GM21367 (cell line): ENCODE results near the gene GPC5.
"Not testable (repeated sequence)": the region's sequence is repeated elsewhere in the genome, so short reads cannot be mapped to it uniquely, and the experiment has no call there.

Experiments used
- ATAC-seq: cut with Tn5 transposase; IDR thresholded peaks from one replicate; pipeline ENCODE4 v1.9.1; 2021; ENCODE audit not compliant: unreplicated experiment

The GPC5 gene

GRCh38 chr13:91762957-91763356 lies 364.5 kb downstream of the GPC5 start:
- no peak for ATAC-seq

GRCh38 chr13:91764527-91764926 lies 366.1 kb downstream of the GPC5 start:
- ATAC-seq = no peak

DNA sequence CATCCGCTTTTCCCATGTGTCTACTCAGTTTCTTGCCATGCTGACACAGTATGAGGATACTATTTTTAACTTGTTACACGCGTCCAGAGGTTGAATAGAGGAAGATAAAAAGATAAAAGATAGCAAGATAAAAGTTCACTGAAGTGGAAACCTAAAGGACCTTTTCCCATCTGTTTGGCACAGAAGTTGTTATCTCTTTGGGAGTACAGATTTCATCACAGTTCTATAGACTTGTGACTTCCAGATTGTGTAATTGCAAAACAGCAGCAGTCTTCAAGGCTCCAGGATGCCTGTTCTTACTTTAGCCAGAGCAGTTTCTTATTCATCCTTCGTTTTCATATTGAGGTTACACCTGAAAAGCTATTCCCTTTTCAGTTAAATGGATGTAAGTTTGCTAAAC lies 369.2 kb downstream of the GPC5 start:
- no peak for ATAC-seq

DNA sequence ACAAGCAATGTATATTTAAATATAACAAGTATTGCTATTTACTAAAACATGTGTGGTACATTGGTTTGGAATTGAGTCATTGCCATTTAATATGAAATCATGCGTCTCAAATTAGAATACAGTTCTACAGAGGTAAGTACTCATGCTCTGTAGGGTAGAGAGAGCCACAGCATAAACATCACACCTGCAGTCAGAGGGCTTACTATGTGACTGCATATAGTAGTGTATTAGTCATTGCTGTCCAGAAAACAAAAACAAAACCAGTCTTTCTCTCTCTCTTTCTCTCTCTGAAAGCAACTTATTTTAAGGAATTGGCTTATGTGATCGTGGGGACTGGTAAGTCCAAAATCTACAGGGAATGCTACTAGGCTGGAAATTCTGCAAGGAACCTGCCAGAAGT lies 370.3 kb downstream of the GPC5 start:
- ATAC-seq = no peak

DNA sequence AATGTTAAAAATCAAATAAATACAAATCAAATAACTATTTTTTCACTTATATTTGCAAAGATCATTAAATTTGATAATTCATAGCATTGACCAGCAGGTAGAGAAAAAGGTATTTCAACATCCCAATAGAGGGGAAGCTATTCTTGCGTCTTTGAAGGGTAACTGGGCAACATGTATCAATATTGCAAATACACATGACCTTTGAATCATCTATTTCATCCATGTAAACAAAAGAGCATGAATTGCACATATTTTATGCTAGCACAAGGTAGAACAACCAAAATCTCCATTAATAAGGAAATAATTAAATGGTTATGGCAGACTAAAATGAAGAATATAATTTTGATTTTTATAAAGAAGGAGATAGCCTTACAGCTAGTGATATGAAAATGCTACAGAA lies 372.8 kb downstream of the GPC5 start:
- no peak for ATAC-seq

DNA sequence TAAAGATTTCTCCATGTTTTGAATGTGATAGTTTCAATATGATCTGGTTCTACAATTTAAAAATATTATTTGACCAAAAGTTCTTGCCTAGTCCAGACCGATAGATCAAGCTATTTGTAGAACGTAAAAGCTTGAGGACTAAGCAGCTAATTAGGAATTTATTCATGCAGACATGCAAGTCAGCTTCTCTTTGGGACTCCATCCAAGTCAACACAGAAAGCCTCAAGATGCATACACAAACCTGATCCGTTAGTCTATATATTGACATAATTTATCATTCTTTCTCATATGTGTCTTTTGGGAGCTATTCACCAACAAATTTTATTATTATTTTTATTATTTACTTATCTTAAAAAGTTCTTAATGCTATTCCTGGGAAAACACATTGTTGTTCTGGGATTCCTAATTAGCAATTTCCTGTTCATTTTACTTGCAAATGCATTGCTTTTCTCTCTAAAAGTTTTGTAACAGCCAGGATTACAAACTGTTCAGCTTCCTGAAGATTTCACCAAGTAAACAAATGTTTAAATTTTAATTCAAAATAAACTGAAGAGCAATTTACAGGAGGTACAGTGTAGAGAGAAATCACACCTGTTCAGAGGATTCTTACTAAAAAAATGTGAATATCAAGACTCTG lies 375.3 kb downstream of the GPC5 start:
- no peak for ATAC-seq

- no peak for ATAC-seq
Observed at GRCh38 chr13:91774397-91774796, 376.0 kb downstream of the GPC5 start.

- ATAC-seq = no peak
Observed at GRCh38 chr13:91776611-91777193, 378.3 kb downstream of the GPC5 start.

- no peak for ATAC-seq
Observed at GRCh38 chr13:91778123-91778522, 379.7 kb downstream of the GPC5 start.

GRCh38 chr13:91781982-91782691 lies 383.7 kb downstream of the GPC5 start:
- not testable (repeated sequence) for ATAC-seq

DNA sequence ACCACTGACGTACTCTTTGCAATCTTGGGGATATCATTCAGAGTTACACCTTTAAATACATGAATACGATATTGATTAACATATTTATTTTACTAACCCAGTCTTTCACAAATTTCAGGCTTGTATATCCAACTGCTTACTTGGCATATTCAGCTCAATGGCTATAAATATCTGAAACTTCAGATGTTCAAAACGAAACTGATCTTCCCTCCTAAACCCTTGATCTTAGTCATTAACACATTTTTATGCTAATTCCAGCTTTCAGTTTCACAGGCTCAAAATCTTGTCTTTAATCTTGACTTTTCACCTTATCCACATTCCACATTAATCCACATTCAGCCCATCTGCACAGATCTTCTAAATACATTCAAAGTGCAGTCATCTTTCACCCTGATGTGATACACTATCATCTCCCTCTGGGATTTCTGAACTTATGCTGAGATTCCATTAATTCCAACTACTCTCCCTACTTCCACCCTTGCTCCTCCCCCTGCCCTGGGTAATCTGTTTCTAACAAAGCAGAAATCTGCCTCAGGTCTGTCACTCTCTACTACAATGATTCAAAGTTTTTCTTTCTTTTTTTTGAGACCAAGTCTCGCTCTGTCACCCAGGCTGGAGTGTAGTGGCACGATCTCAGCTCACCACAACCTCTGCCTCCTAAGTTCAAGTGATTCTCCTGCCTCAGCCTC lies 387.2 kb downstream of the GPC5 start:
- ATAC-seq = peak; percentile 50

GRCh38 chr13:91792054-91792453 lies 393.6 kb downstream of the GPC5 start:
- ATAC-seq = no peak

DNA sequence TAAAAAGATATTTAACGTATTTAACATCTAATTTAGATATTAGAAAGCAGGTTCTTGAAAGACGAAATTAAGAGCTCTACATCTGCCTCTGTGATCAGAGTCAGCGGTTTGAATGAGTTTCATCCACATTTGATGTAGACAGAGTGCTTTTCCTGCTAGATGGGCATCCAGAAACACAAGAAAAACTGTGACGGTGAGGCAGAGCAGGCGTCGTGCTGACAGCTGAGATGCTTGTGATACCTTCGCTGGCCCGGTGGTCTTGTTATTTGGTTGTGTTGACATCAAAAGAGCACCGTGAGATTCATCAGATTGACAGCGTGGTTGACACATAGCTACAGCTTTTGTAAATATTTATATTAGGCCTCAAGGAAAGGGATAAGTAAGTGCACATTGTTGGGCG lies 399.1 kb downstream of the GPC5 start:
- no peak for ATAC-seq

GRCh38 chr13:91798338-91798737 lies 399.9 kb downstream of the GPC5 start:
- not testable (repeated sequence) for ATAC-seq

DNA sequence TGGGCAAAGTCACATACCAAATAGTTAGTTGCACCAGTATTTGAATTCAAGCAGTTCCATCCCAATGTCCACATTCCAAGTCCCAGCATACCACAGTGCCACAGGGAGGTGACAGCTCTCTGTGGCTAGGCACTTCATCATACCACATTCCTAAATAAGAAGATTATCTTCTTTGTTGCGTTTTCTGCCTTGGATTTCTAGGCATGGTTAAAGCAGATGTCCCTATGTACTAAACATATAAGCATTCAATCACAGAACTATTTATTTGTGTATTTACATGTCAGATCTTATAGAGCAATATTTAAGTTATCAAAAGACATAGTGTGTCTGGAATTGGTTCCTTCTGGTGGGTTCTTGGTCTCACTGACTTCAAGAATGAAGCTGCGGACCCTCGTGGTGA lies 403.4 kb downstream of the GPC5 start:
- ATAC-seq = not testable (repeated sequence)

DNA sequence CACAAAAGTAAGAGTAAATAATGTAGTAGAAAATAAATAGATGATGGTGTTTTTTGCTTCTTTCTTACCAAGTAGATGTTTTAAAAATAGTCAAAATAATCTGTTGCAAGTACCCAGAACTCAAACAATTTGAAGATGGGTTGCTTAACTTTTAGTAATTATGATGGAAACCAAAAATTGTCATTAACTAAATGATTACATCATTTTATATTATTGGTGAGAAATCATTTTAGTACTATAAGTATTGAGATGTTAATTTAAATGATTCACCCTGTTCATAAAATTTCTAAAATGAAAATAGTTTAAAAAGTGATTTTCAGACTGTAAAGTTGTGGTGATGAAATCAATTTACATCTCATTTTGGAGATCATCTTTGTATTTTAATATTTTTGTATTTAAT lies 404.5 kb downstream of the GPC5 start:
- ATAC-seq = no peak

GRCh38 chr13:91804724-91805123 lies 406.3 kb downstream of the GPC5 start:
- ATAC-seq = no peak

GRCh38 chr13:91805605-91806004 lies 407.2 kb downstream of the GPC5 start:
- no peak for ATAC-seq

DNA sequence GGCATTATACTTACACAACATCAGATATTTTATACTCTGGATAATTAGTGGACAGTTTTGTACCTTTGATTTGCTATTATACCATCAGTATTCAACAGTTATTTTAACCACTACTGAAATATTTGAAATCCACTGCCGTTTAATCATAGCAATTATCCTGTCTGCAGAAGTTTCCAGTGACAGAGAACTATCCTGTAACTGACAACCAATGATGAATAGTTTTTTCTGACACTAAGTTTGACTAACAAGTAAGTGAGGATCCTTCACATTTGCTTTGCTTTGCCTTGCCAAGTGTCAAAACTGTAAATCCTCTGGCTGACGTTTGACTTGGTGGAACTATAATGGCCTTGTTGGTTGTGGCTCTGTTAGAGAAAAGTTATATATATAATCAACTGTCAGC lies 410.7 kb downstream of the GPC5 start:
- ATAC-seq = no peak

DNA sequence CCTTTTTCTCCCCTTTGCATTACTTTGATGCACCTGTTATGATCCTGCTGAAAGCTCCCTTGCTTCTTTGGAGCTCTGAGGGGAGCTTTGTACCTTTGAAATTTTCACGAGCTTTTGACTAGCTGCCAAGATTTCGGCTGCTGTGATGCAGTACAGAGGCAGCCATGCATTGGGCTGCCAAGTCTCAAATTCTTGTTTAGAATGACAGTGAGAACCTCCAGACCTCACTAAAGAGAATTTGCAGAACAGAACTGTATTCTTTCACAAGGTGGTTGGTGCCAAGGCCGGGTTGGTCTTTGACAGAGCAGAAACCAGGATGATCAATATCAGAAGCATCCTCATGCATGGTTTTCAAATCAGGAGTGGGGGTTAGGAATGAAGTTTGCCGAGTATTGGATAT lies 414.8 kb downstream of the GPC5 start:
- ATAC-seq = no peak

DNA sequence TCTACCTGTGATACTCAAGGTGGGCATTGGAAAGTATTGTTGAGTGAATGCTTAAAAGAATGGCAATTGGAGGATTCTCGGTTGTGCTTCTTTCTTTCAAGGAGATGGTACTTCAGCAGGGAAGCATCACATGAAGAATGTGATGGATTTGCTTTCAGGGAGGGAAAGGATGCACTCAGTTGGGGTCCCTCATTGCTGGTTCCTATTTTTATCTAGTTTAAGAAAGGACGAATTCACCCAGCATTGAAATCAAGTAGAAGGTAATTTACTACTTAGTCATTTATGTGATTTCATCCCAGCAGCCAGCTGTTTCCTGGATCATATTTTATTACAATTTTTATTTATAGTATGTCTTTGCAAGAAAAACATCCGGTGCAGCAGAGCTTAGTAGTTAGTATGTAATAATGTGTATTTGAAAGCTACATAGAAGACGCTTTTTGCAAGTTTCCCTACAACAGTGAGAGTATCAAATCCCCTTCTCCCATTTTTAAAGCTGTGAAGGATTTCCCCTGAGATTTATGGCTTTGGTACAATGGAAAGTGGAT lies 417.9 kb downstream of the GPC5 start:
- no peak for ATAC-seq

GRCh38 chr13:91817250-91817649 lies 418.8 kb downstream of the GPC5 start:
- no peak for ATAC-seq
